HG03354 (cell line): ENCODE measurements around the gene OVOL3.
"Not testable (repeated sequence)": the region's sequence is repeated elsewhere in the genome, so short reads cannot be mapped to it uniquely, and the experiment has no call there.

ENCODE experiments used
- ATAC-seq: cut with Tn5 transposase; IDR thresholded peaks from one replicate; pipeline ENCODE4 v1.9.1; 2021; ENCODE audit warnings: mild to moderate bottlenecking; ENCODE audit not compliant: unreplicated experiment, poor library complexity, severe bottlenecking

OVOL3 gene

GRCh38 chr19:36110487-36111199, at the start of gene OVOL3:
Gene OVOL3 (plus strand): TSS chr19:36111143. CDS start chr19:36111203, 60 bp downstream.
- no peak for ATAC-seq

DNA sequence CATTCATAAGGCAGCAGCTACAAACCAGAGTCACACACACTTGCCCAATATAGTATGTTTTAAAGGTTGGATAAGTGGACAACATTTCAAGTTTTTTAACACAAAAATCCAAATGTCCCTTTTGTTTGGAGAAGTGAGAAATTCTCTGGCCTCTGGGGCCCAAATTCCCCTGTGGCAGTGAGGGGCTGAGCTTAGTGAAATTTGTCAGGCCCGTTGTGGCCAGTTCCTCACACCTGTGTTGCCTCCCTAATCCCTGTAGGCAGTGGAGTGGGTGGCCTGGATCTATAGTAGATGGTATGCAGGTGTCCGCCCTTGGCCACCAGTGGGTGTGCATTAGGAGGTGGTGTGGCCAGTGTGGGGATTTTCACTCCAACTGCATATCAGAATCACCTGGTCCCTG, 49.6 kb upstream of the OVOL3 start:
- no peak for ATAC-seq

- no peak for ATAC-seq
These were observed 46.1 kb upstream of the OVOL3 start for GRCh38 chr19:36064826-36065225.

- no peak for ATAC-seq
These were observed 43.3 kb upstream of the OVOL3 start for GRCh38 chr19:36067681-36068080.

- ATAC-seq = not testable (repeated sequence)
These were observed 42.0 kb upstream of the OVOL3 start for GRCh38 chr19:36068810-36069499.

DNA sequence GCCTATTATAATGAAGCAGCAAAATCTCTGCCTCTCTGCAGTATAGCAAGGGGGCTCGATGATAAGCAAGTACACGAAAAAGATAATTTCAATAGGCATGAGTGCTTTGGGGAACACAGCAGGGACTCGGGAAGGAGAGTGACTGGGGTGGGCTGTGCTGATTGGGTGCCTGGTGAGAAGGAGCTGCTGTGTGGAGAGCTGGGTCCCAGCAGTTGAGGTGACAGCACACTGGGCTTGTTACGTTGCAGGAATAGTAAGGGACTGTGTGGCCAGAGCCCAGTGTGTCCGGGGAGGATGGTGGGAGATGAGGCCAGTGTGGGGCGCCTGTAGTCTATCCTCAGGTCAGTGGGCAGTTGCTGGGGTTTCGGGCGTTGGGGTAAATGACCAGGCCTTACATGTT, 38.9 kb upstream of the OVOL3 start:
- ATAC-seq = no peak

GRCh38 chr19:36073121-36073876, 37.6 kb upstream of the OVOL3 start:
- no peak for ATAC-seq

DNA sequence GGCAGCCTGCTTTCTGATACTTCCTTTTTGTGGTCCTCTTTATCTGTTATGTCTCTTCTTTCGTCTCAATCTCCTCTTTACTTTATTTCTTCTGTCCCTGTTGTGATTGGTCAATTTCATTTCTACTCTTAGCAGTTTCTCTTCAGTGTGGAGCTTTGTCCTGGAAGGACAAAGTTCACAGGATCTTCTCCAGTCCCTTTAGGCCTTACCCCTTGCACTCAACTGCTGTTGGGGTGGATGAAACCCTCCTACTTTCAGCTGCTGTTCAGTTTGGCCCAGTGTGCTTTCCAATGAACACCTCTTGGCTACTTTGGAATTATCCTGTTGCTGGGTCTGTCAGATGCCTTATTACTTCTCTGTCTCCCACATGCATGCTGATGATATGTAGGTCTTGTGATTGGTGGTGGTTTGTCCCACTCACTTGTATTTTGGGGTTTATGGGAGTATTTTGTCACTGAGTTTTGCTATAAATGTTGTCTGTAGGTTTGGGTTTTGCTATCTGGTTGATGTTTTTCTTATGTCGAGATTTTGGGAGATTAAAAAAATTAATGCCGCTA, 31.5 kb upstream of the OVOL3 start:
- ATAC-seq = no peak

GRCh38 chr19:36081385-36081784, 29.6 kb upstream of the OVOL3 start:
- ATAC-seq = no peak

GRCh38 chr19:36081894-36082293, 29.0 kb upstream of the OVOL3 start:
- ATAC-seq = no peak

DNA sequence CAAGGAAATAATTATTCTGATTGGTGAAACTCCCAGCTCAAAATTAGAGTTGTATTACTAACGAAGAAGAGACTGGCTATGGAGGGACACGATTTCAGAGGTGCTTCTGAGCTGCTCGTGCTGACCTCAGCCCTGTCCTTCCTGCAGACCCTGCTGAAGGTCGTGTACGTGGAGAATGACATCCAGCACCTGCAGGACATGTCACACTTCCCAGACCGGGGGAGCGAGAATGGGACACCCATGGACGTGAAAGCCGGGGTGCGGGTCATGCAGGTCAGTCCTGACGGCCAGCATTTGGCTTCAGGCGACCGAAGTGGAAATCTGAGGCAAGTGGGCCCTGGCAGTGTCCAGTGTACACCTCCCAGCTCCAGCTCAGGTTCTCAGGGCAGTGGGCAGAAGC, 28.0 kb upstream of the OVOL3 start:
- no peak for ATAC-seq

GRCh38 chr19:36084231-36085009, 26.5 kb upstream of the OVOL3 start:
- ATAC-seq = no peak

DNA sequence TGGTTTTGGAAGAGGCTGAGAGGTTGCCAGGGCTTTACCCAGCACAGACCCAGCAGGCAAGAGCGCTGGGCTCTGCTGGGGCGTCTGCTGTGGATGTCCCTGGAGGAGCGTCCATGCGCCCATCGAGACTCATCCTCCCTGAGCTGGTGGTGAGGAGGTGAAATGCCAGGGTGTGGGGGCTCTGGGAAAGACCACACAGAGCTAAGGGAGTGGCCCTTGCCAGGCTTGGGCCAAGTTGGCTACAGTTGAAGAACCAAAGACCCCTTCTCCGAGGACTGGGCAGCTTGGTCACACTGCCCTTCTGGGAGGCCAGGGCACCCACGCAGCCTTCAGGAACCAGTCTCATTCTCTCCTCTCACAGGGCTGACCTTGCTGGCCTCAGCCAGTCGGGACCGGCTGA, 24.6 kb upstream of the OVOL3 start:
- no peak for ATAC-seq

GRCh38 chr19:36089847-36090246, 21.1 kb upstream of the OVOL3 start:
- ATAC-seq = no peak

DNA sequence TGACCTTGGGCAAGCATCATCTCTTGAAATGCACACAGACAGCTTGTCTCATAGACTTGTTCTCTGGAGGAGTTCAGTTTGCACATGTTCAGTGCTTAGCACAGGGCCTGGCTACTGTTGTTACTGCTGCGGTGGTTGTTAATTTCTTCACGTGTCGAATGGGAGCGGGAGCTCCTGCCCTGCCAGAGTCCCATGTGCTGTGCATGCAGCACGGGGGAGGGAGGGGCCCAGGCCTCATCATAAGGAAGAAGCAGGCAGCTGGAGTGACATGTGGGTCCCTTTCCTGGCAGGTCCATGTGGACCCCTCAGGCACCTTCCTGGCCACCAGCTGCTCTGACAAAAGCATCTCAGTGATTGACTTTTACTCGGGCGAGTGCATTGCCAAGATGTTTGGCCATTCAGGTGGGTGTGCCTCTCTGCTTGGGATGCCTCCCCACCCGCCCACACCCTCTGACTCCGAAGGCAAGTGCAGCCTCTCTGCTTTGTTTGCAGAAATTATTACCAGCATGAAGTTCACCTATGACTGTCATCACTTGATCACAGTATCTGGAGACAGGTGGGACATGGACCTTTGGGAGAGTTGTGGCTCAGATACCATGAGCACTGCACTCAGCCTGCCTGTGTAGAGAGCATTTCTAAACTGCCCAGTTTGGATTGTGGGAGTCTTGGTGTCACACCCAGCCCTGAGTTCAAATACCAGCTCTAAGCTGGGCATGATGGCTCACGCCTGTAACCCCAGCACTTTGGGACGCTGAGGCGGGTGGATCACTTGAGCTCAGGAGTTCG, 19.8 kb upstream of the OVOL3 start:
- ATAC-seq = no peak

DNA sequence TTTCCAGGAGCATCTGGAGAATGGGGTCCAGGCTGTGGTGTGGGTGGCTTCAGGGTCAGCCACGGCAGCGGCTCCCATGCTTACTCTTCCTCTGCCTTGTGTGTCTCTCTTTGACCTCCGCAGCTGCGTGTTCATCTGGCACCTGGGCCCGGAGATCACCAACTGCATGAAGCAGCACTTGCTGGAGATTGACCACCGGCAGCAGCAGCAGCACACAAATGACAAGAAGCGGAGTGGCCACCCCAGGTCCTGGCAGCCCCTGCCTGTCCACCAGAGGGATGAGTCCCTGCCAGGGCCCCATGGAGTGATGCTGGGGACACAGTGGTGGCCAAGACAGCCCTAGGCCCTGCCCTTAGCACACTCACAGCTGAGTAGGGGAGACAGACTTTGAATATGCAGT, 18.4 kb upstream of the OVOL3 start:
- ATAC-seq = no peak

DNA sequence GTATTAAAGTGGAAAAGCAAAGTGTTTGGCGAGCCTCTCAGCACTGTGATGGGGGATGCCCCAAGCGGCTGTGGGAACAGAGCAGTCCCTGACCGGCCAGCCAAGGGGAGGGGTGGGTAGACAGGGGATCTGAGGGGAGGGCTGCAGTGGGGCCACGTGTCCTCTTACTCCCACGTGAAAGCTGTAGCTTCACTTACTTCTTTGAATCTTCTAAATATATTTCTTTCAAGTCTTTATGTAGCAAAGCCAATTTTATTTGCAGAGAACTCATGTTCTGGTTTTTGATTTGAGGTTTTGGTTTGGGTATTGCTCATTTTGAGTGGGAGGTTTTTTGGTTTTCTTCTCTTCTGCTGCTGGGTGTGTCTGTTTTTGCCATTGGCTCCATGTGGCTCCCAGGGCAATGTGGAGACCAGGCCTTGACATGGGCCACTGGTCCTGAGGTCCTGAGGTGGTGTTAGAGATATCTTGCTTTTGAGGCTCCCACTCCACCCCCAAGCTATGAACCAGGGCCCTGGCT, 17.7 kb upstream of the OVOL3 start:
- no peak for ATAC-seq

GRCh38 chr19:36093687-36094086, 17.3 kb upstream of the OVOL3 start:
- no peak for ATAC-seq

GRCh38 chr19:36097036-36097435, 13.9 kb upstream of the OVOL3 start:
- no peak for ATAC-seq
